Osteoblast (primary cell): ENCODE results near the gene SART3. TPM values are rescaled to one million over a fixed set of nuclear protein-coding genes. Genes with fewer than 3 reads are reported as not detected.

Source experiments
- DNase-seq: peaks from one replicate; pipeline ENCODE4 v3.0.0; 2011; ENCODE audit warnings: low spot score, mixed read lengths; ENCODE audit not compliant: insufficient read length; ENCODE audit errors: missing footprints
- H2AFZ ChIP-seq: 2 replicates; pipeline ENCODE4 v1.6.0; 2011; ENCODE audit warnings: mild to moderate bottlenecking, low read length
- H3K27ac ChIP-seq: 2 replicates; pipeline ENCODE4 v1.5.1; 2011; ENCODE audit warnings: mild to moderate bottlenecking, low read depth, low read length, moderate library complexity
- H3K27me3 ChIP-seq: 2 replicates; pipeline ENCODE4 v1.6.0; 2012; ENCODE audit warnings: mild to moderate bottlenecking, control low read depth, inconsistent platforms, low read length, moderate library complexity; ENCODE audit not compliant: insufficient read depth
- H3K36me3 ChIP-seq: 2 replicates; pipeline ENCODE4 v1.5.1; 2011; ENCODE audit warnings: mild to moderate bottlenecking, low read length, control low read depth, moderate library complexity; ENCODE audit not compliant: insufficient read depth
- H3K4me1 ChIP-seq: 2 replicates; pipeline ENCODE4 v1.5.1; 2011; ENCODE audit warnings: mild to moderate bottlenecking, low read length, control low read depth, moderate library complexity; ENCODE audit not compliant: insufficient read depth
- H3K4me2 ChIP-seq: 2 replicates; pipeline ENCODE4 v1.6.0; 2011; ENCODE audit warnings: mild to moderate bottlenecking, low read length; ENCODE audit not compliant: insufficient read depth
- H3K4me3 ChIP-seq: fragments of 200-600 bp; sonication (generic); 3 replicates; pipeline ENCODE4 v1.5.1; 2012; ENCODE audit warnings: mild to moderate bottlenecking, low read length, inconsistent platforms; ENCODE audit not compliant: insufficient read depth
- H3K79me2 ChIP-seq: 2 replicates; pipeline ENCODE4 v1.6.0; 2012; ENCODE audit warnings: mild to moderate bottlenecking, low read length, control low read depth, inconsistent platforms; ENCODE audit not compliant: insufficient read depth
- H3K9me3 ChIP-seq: 2 replicates; pipeline ENCODE4 v1.5.1; 2011; ENCODE audit warnings: low read depth, low read length, control low read depth
- H4K20me1 ChIP-seq: 2 replicates; pipeline ENCODE4 v1.6.0; 2012; ENCODE audit warnings: mild to moderate bottlenecking, low read length, control low read depth; ENCODE audit not compliant: insufficient read depth
- total RNA-seq: library from RNA; depleted of rRNA; stranded (reverse); fragments of >200 nt; gene quantifications from 2 replicates; pipeline ENCODE4 v1.2.3, GENCODE V29; 2012
- TF ChIP-seq, protein P1 (sequence below): IDR thresholded peaks from 2 replicates; pipeline ENCODE4 v1.5.1; 2011; ENCODE audit warnings: mild to moderate bottlenecking, low read depth, low read length, moderate library complexity; ENCODE audit errors: extremely low read depth

SART3 gene
- total RNA-seq, 1 donor: 57.9 TPM

DNA sequence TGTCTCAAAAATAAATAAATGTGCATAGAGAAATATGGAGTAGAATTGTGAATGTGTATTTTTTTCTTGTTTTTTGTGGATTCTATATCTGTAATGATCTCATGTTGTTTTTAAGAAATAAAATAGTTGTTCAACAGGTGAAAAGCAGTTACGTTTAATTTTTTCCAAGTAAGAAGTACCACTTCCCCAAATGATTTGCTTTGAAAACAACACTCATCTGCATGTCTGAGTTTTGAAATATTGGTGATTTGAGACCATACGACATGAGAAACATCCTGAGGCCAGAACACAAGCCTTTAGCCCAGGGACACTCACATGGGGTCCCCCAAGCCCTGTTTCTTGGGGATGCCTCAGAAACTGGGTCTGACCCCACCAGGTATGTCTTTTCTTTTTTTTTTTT lies 50.1 kb downstream of the SART3 start:
- TF ChIP-seq, protein P1, sequence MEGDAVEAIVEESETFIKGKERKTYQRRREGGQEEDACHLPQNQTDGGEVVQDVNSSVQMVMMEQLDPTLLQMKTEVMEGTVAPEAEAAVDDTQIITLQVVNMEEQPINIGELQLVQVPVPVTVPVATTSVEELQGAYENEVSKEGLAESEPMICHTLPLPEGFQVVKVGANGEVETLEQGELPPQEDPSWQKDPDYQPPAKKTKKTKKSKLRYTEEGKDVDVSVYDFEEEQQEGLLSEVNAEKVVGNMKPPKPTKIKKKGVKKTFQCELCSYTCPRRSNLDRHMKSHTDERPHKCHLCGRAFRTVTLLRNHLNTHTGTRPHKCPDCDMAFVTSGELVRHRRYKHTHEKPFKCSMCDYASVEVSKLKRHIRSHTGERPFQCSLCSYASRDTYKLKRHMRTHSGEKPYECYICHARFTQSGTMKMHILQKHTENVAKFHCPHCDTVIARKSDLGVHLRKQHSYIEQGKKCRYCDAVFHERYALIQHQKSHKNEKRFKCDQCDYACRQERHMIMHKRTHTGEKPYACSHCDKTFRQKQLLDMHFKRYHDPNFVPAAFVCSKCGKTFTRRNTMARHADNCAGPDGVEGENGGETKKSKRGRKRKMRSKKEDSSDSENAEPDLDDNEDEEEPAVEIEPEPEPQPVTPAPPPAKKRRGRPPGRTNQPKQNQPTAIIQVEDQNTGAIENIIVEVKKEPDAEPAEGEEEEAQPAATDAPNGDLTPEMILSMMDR: no peak
- no peak overlapping the region for H3K4me3 ChIP-seq
- H3K79me2 ChIP-seq: peaks cover 6% of the 10 kb centered on the region
- no peaks in the 10 kb centered on the region for H3K9me3 ChIP-seq
- H3K36me3 ChIP-seq: no peaks in the 10 kb centered on the region
- H3K27me3 ChIP-seq: no peaks in the 10 kb centered on the region
- no peak overlapping the region for H2AFZ ChIP-seq
- H3K4me1 ChIP-seq: peaks cover 5% of the 10 kb centered on the region
- H3K27ac ChIP-seq: no peak overlapping the region
- no peak overlapping the region for H3K4me2 ChIP-seq
- no peak for DNase-seq
- no peaks in the 10 kb centered on the region for H4K20me1 ChIP-seq

DNA sequence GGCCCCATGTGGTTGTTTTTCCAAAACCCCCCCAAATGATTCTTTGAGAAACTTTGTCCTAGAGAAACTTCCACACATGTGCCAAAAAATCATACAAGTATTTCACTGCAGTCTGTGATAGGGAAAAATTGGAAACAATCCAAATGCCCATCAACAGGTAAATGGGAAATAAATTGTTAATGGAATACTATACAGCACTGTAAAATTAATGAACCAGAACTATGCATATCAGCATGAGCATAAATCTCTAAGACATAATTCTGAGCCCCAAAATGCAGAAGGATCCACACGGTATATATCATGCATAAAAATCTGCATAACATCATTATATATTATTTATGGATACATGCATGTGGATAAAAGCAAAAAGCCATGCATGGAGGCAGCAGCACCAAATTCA lies 51.2 kb downstream of the SART3 start:
- Histone ChIP-seq H2AFZ (no peak overlapping the region), H3K9me3 (no peaks in the 10 kb centered on the region), H3K79me2 (no peaks in the 10 kb centered on the region), H3K27me3 (no peaks in the 10 kb centered on the region), H3K4me1 (no peaks in the 10 kb centered on the region), H3K27ac (no peak overlapping the region), H3K36me3 (no peaks in the 10 kb centered on the region), H3K4me3 (no peak overlapping the region), H3K4me2 (no peak overlapping the region), H4K20me1 (no peaks in the 10 kb centered on the region)
- DNase-seq: no peak
- TF ChIP-seq, protein P1: no peak

DNA sequence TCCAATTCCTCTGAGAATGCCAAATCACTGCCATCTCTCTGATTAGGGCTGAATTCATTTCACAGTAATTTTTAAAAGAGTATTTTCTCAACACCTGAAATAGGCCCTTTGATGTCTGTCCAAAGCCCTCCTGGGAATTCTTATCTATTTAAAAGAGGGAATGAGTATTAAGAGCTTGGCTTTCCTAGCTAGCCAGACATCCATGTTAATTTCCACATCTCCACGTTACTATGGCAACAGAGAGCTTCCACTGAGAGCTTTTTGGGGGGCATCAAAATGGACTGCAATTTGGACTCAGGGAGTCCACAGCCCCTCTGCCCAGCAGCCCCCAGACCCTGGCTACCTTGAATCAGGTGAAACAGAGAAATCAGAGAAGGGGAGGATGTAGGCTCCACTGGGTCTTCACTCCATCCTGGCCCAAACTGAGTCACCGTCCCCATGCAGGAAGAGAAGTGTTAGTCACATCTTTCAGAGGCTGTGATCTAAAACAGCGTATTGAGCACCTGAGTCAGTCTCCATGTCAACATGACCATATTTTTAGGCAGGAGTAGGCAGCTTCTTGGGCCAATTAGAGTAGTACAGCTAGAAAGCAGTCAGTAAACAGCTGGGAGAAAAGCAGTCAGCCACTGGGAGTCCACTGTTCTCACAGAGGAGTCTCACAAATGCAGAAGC lies 52.9 kb downstream of the SART3 start:
- Histone ChIP-seq H3K4me3 (no peak overlapping the region), H3K27ac (no peak overlapping the region), H3K36me3 (no peaks in the 10 kb centered on the region), H3K9me3 (no peaks in the 10 kb centered on the region), H4K20me1 (no peaks in the 10 kb centered on the region), H3K4me2 (no peak overlapping the region), H2AFZ (no peak overlapping the region), H3K4me1 (no peaks in the 10 kb centered on the region), H3K79me2 (no peaks in the 10 kb centered on the region), H3K27me3 (no peaks in the 10 kb centered on the region)
- TF ChIP-seq, protein P1: no peak
- no peak for DNase-seq

DNA sequence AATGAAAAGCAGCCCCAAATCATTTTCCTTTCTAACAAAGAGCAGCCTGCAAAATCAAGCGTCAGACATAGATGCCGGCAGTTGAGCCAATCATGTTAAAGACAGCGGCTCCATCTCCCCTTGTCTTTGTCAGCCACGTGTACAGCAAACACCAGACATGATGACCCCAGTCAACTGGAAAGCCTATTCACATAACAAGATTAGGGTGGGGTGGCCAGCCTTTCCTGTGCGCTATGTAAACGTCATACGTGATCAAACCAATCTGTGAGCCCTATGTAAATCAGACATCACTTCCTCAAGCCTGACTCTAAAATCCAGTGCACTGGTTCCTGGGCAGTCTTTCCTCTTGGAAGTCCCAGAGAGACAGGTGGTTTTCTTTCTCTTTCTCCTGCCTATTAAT lies 55.8 kb downstream of the SART3 start:
- TF ChIP-seq, protein P1: no peak
- H4K20me1 ChIP-seq: no peaks in the 10 kb centered on the region
- H3K27me3 ChIP-seq: no peaks in the 10 kb centered on the region
- no peaks in the 10 kb centered on the region for H3K4me1 ChIP-seq
- H3K9me3 ChIP-seq: peaks cover 2% of the 10 kb centered on the region
- H3K79me2 ChIP-seq: no peaks in the 10 kb centered on the region
- H3K4me2 ChIP-seq: no peak overlapping the region
- no peak overlapping the region for H3K4me3 ChIP-seq
- no peaks in the 10 kb centered on the region for H3K36me3 ChIP-seq
- DNase-seq: no peak
- H3K27ac ChIP-seq: no peak overlapping the region
- H2AFZ ChIP-seq: no peak overlapping the region
